Mesenteric fat pad (tissue), 1 donor: ENCODE results near the gene WNT1. TPM values are rescaled to one million over a fixed set of nuclear protein-coding genes. Genes with fewer than 3 reads are reported as not detected.

ENCODE experiments used
- DNase-seq: peaks from one replicate; pipeline ENCODE4 v3.0.0-alpha.2; 2020; ENCODE audit warnings: low spot score
- total RNA-seq: library from RNA; stranded (reverse); fragmentation: NEBNext Ultra II Directional; extraction: Animal tissue kit (Norgen Biotek cat#: 25700); gene quantifications from one replicate; pipeline ENCODE4 v1.2.1, GENCODE V29; 2021
- donor health status: DM: yes; HTN: yes; CAD: no.

Gene WNT1
- total RNA-seq, 1 donor from 2014 or later: not detected

DNA sequence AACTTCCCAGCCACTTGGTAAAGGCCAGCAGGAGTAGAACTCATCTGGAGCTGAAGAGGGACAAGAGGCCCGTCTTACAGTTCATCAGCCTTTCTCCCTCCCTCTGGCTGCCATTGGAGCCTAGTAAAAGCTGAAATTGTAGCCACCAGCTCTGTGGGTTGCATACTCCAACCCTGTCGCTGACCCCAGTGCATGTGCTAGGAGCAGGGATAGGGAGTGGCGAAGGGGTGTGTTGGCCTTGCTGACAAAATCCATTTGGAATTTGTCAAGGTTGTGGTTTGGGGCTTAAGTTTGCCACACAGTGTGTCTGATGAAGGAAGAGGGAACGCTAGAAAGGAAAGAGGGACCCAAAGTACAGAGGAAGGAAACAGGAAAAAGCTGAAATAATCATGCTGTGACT is 16.8 kb upstream of the WNT1 start:
- DNase-seq: no peak

DNA sequence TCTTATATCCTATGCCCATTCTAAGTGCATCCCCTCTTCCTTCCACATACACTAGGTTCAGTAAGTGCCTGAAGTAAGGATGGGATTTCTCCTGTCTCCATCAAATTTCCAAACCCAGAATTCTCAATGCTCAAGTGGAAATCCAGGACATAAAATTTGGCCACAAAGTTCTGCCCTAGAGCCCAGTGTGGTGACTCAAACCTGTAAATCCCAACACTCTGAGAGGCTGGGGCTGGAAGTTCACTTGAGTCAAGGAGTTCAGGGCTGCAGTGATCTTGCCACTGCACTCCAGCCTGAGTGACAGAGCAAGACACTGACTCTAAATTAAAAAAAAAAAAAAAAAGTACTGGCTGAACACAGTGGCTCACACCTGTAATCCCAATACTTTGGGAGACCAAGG is 16.3 kb upstream of the WNT1 start:
- DNase-seq: no peak

DNA sequence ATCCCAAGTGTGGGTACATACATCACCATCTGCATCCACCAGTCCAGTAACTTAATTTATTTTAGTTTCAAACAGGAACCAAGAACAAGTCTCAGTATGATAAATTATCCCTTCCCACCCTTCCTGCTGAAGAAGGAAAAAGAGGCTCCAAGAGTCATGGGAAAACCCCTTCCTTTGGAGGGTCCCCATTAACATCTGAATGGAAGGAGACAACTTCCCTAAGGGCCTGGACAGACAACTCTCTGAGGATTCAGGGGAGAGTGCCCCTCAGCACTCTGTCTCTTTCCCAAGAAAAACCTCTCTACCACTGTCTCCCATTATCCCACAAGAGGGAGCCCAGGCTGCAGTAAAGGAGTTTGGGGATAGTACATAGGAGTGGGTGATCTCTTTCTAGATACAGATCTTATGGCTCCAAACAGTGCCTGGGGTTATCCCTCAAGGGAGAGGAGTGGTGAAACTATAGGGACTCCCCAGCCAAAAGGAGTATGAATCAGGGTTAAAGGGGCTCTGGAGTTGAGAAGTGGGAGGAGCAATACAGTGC is 12.8 kb upstream of the WNT1 start:
- no peak for DNase-seq

GRCh38 chr12:48966177-48966895 is 11.8 kb upstream of the WNT1 start:
- DNase-seq: no peak

GRCh38 chr12:48967991-48968390 is 10.1 kb upstream of the WNT1 start:
- no peak for DNase-seq

- DNase-seq: no peak
Measured at GRCh38 chr12:48968467-48968866, 9.7 kb upstream of the WNT1 start.

- DNase-seq: no peak
Measured at GRCh38 chr12:48969160-48969771, 8.9 kb upstream of the WNT1 start.

DNA sequence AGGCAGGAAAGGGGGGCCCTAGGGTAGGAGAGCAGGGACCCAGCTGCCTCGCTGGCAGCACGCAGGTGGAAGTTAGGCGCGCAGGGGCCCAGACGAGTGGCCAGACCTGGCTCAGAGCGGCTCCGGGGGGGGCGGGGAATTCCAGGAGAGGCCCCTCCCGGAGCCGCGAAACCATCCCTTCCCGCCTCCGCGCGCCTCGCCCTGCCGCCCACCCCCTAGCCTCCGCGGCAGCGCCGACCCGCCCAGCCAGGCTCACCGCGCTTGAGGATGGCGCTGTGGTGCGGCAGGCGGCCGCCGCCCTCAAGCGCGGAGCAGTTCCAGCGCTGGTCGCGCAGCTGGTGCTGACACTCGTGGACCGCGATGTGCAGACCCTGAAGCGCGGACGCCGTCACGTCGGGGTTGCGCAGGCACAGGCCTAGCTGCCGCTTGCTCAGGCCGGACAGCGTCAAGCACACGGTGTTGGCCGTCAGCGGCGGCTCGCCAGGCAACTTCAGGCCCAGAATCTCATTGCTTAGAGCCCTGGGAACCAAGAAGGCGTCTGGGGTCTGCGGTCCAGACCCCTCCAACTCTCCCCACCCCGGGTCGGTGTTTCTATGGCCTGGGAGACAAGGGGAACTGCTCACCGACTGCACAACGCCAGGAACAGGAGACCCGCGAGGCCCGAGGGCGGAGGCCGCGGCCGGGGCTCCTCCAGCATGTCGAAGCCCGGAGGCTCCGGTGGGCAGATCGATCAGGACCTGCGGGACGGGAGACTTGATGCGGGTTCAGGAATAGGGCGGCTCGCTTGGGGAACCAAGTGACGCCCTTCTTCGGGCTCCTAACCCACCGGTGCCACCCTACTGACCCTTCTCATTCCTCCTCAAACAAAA is 8.1 kb upstream of the WNT1 start:
- DNase-seq: no peak

- no peak for DNase-seq
Measured at GRCh38 chr12:48970702-48971334, 7.3 kb upstream of the WNT1 start.

- no peak for DNase-seq
Measured at GRCh38 chr12:48972213-48972951, 5.7 kb upstream of the WNT1 start.

DNA sequence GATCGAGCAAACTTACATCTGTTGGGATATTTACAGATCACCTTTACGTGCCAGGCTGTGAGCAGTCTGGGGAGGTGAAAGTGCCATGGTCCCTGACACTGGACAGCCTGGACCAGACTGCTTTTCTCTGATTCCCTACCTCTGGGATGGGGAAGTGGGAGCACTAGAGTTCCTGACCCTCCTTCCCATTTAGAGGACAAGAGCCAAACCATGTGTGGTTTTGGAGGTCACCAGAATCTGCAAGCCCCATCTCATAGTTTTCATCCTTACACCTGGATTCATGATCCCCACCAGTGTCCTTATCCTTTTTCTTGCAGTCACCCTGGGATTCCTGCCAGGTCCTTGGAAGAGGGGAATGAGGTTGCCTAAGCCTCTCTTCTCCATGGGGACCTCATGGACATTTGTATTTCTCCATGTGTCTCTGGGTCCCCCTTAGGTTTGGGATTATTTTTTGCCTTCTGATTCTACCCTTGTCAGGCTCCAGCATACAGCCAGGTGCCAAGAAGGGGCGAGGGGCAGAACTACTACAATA is 5.1 kb upstream of the WNT1 start:
- DNase-seq: no peak

- DNase-seq: no peak
Measured at GRCh38 chr12:48973531-48973930, 4.6 kb upstream of the WNT1 start.

GRCh38 chr12:48973941-48974673 is 4.0 kb upstream of the WNT1 start:
- DNase-seq: no peak

- DNase-seq: no peak
Measured at GRCh38 chr12:48977290-48978281, 536 bp upstream of the WNT1 start.

DNA sequence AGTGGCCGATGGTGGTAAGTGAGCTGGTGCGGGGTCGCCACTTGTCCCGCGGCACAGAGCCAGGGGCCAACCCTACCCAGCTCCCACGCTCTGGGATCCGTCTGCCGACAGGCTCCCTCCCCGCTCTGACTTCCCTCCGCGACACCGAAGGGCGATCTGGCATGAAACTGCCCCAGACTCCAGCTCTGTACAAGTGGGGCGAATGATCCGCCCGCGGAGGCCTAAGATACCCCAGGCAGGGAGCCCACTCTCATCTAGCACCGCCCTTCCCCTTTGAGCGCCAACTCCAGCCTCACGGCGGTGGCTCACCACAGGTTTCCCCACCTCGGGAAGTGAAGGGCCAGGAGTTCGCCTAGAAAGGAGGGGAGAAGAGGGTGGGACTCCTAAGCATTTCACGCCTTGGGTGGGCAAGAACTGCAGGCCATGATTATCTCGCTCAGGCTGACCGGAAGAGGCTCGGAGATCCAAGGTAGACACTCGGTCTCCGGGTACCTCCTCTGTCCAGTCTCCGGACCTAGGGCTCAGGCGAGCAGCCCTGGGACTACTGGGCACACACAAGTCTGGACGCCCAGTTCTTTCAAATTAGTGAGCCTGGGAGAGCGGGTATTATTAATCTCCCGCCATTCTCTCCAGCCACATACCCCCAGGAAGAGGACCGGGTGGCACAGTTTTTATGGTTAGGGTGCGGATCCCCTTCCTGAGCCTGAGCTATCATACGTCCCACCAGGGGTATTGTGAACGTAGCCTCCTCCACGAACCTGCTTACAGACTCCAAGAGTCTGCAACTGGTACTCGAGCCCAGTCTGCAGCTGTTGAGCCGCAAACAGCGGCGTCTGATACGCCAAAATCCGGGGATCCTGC is 849 bp downstream of the WNT1 start:
- no peak for DNase-seq

GRCh38 chr12:48979602-48980388 is 1.7 kb downstream of the WNT1 start:
- DNase-seq: no peak
